Left hindlimb (tissue), 1 donor: ENCODE data around the gene CAPNS1.
"Not testable (repeated sequence)": the region's sequence is repeated elsewhere in the genome, so short reads cannot be mapped to it uniquely, and the experiment has no call there.

ENCODE experiments used
- DNase-seq: peaks from one replicate; pipeline ENCODE4 v3.0.0-alpha.2; 2018

Gene CAPNS1

GRCh38 chr19:36114721-36115452, 25.0 kb upstream of the CAPNS1 start, which contains the start of gene POLR2I:
TSS of gene POLR2I (minus strand) at chr19:36114875. CDS start at chr19:36114856, 19 bp downstream.
- peak; percentile 100 for DNase-seq

DNA sequence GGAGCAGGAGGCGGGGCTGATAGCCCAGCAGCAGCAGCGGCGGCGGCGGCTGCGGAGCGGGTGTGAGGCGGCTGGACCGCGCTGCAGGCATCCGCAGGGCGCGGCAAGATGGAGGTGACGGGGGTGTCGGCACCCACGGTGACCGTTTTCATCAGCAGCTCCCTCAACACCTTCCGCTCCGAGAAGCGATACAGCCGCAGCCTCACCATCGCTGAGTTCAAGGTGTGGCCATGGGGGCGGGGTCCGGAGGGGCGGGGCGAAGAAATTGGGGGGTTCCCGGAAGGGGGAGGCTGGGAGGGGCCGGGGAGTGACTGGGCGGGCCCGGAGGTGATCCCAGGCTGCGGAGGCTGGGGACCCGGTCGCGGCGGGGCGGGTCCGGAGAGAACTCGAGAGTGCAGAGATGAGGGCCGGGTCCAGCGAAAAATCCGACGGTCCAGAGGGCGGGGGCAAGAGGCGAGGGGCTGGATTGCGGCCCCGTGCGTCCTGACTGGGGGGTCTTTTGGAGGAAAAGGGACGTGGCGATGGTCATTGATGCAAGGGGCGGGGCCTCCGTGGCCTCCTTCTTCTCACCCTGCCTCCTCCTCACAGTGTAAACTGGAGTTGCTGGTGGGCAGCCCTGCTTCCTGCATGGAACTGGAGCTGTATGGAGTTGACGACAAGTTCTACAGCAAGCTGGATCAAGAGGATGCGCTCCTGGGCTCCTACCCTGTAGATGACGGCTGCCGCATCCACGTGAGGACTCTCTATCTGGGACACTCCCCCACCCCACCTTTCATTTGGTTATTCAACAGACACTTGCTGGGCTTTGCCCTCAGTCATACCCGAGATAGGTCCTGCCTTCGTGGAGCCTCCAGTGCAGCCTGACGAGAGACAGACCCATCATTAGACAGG, 24.2 kb upstream of the CAPNS1 start, which contains the start of gene TBCB:
TBCB (plus strand) TSS at position 16 of the 891 bp plus-strand sequence; CDS start at position 109, 93 bp downstream.
- no peak for DNase-seq

GRCh38 chr19:36116344-36116637, 23.6 kb upstream of the CAPNS1 start:
- no peak for DNase-seq

- DNase-seq, result no peak
Measured at GRCh38 chr19:36120092-36120983, 19.5 kb upstream of the CAPNS1 start.

DNA sequence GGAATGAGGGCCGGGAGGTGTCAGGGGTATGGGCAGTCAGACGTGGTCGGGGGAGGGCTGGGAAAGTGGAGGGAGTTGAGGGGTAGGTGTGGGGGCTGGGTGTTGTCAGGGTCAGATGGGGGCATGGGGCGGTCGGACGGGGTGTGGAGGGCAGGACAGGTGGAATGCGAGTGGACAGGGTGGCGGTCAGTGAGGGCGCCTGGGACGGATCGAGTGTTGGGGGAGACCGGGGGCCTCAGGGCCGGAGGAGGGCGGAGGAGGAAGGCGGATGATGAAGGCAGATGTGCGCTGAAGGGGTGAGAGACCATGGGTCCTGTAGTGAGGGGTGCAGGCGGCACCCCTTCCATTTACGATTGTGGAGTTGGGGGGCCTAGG, 18.9 kb upstream of the CAPNS1 start:
- no peak for DNase-seq

DNA sequence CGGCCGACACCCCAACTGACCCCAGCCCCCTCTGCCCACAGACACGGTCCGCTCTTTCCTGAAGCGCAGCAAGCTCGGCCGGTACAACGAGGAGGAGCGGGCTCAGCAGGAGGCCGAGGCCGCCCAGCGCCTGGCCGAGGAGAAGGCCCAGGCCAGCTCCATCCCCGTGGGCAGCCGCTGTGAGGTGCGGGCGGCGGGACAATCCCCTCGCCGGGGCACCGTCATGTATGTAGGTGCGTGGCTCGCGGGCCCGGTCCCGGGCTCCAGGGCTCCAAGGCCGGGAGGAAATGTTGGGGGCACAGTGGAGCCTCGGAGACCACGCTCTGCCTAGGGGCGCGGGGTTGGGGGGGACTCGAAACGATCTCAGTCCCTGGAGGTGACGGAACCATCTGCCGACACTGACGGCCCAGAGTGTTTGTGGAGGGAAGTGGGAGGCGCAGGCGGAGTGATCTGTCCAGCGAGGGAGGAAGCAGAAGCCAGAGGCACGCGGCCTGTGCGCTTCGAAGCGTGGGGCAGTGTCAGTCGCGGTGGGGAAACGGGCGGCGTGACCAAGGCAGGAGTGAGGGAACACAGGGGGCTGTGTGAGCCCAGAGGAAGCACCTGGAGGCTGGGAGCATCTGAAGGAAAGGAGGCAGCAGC, 18.3 kb upstream of the CAPNS1 start:
- no peak for DNase-seq

- no peak for DNase-seq
Measured at GRCh38 chr19:36125557-36125956, 14.3 kb upstream of the CAPNS1 start.

- no peak for DNase-seq
Measured at GRCh38 chr19:36128392-36128736, 11.5 kb upstream of the CAPNS1 start.

DNA sequence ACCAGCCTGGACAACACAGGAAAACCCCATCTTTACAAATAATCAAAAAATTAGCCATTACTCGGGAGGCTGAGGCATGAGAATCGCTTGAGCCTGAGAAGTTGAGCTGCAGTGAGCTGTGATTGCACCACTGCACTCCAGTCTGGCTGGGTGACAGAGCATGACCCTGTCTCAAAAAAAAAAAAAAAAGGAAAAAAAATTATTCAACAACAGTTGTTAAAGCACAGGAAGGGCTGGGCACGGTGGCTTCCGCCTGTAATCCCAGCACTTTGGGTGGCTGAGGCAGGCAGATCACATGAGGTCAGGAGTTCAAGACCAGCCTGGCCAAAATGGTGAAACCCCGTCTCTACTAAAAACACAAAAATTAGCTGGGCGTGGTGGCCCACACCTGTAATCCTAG, 8.6 kb upstream of the CAPNS1 start:
- DNase-seq, result not testable (repeated sequence)

GRCh38 chr19:36134867-36135266, 5.0 kb upstream of the CAPNS1 start:
- not testable (repeated sequence) for DNase-seq

- no peak for DNase-seq
Measured at GRCh38 chr19:36136964-36137686, 2.7 kb upstream of the CAPNS1 start.

- no peak for DNase-seq
Measured at GRCh38 chr19:36139120-36139472, 770 bp upstream of the CAPNS1 start.

GRCh38 chr19:36140304-36141038, 605 bp downstream of the CAPNS1 start:
- peak; percentile 80 for DNase-seq

DNA sequence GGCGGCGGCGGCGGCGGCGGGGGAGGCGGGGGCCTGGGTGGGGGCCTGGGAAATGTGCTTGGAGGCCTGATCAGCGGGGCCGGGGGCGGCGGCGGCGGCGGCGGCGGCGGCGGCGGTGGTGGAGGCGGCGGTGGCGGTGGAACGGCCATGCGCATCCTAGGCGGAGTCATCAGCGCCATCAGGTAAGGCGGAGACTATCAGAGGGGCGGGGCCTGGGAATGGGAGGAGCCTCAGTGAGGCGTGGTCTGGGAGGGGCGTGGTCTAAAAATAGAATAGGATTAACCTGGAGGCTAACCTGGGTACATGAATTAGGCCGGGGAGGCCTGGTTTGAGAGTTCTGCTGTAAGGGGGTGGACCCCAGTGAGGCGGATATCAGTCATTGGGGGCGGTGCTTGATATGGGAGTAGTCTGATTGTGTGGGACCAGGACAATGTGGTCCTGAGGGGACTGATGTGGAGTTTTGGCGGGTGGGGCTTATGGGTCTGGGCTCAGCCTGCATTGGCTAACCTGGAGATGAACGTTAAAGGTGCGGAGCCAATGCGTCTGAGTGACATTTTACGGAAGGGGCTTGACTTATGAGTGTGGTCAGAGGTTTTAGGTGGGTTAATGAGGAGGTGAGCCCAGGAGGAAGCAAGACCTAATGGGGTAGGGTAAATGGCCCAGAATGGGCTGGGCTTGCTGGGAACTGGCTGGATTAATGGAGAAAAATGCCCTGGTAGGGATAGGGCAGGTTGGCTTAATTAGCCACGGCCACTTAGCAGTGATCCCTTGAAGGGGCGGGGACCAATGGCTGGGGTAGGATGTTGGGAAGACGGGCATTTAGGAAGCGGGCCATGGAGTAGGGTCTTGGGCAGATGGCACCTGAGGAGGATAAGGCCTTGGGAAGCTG, 1.4 kb downstream of the CAPNS1 start:
- peak; percentile 84 for DNase-seq

GRCh38 chr19:36142046-36142445, 2.2 kb downstream of the CAPNS1 start:
- no peak for DNase-seq

GRCh38 chr19:36142496-36142895, 2.6 kb downstream of the CAPNS1 start:
- no peak for DNase-seq

DNA sequence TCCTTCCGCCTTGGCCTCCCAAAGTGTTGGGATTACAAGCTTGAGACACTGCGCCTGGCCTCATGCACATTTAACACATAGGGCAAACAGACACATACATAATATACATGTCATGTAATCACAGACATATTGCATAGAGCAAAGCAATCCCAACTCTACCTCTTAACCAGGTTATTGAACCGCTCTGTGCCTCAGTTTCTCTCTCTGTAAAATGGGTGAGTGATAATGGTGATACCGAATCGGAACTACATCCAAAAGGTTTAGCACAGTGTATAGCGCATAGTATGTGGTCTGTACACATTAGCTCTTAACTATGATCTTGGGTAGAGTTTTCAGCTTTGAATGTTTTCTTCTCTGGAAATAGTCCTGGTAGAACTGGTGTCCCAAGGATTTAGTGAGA, 4.8 kb downstream of the CAPNS1 start:
- no peak for DNase-seq

DNA sequence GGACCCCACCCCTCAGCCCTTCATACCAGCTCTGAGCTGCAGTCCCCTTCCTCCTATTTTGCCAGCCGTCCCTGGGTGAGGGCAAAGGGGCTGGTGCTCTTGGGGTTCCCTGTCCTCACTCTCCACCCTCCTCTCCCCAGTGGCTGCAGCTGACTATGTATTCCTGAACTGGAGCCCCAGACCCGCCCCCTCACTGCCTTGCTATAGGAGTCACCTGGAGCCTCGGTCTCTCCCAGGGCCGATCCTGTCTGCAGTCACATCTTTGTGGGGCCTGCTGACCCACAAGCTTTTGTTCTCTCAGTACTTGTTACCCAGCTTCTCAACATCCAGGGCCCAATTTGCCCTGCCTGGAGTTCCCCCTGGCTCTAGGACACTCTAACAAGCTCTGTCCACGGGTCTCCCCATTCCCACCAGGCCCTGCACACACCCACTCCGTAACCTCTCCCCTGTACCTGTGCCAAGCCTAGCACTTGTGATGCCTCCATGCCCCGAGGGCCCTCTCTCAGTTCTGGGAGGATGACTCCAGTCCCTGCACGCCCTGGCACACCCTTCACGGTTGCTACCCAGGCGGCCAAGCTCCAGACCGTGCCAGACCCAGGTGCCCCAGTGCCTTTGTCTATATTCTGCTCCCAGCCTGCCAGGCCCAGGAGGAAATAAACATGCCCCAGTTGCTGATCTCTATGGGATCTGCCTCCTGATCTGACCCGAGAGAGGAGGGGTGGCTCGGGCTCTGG, 10.0 kb downstream of the CAPNS1 start:
- no peak for DNase-seq

- DNase-seq, result no peak
Measured at GRCh38 chr19:36150586-36150985, 10.7 kb downstream of the CAPNS1 start.
